ENCODE measurements around the gene CCNI. TPM values are rescaled to one million over a fixed set of nuclear protein-coding genes. Genes with fewer than 3 reads are reported as not detected.

Gene CCNI
- 100 to 1,000 TPM; 182 to 227 TPM for total RNA-seq
- long read RNA-seq, transcript CCNI-201 (7 exons, 2,772 nt), result major isoform, 94 of 108 reads
- long read RNA-seq, partial matches to known transcripts, result 1 of 108 reads
- long read RNA-seq, other reads (novel, unspliced or antisense), result 13 of 108 reads

DNA sequence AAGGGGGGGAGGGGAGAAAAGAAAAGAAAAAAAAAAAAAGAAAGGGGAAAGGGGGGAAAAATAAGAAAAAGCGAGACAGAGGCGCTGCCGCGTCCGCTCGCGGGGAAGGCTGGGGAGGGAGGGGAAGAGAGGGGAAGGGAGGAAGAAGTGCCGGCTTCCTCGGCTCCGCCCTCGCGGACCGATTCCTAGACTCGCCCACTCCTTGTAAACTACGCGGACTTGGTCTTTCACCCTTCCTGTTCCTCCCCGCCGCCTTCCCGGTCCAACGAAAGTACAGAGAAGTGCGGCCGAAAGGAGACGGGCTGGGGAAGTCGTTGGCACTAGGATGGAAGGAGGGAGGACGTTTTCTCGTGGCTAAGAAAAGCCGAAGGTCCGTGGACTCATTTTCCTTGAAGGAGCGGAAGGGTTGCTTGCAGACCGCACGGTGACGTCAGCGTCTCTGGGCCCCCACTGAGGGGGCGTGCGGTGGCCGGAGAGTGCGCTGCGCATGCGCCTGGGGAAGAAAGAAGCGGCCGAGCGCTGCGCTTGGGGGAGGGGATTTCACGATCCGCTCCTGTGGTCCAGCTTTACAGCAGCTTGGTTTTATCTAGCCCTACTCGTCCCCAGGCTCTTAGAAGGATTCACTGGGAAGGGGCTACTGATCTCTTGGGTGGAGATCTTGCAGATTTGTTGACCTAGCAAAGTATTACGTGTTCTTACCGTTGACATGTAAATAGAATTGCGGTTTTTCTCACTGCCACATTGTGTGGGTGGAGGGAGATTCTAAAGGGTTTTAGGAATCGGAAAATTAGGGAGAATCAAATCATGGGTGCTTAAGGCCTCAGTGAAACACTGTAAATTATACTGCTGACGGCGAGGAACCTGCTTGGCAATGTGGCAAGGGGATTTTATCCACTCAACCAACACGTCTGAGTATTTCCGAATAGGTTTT lies at the start of gene CCNI:
CCNI (minus strand) TSS at position 121 of the 931 bp plus-strand sequence. CDS start 9,627 bp downstream, outside the sequence.
- intact Hi-C loops (cut with DNase I, micrococcal nuclease), result no loop called here
- ATAC-seq, result peak; percentile 95

DNA sequence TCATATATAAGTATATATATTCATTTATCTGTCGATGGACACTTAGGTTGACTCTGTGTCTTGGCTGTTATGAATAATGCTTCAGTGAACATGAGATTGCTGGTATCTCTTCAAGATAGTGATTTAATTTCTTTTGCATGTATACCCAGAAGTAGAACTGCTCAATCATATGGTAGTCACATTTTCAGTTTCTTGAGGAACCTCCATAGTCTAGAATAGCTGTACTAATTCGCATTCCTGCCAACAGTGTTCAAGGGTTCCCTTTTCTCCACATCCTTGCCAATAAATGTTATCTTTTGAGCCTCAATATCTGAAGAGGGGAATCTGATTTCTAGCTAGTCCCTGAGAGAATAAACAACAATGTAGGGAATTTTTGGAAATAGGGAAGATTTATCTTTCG lies 48.8 kb upstream of the CCNI start:
- ATAC-seq (no peak), DNase-seq (no peak)
- intact Hi-C loops (cut with DNase I, micrococcal nuclease), result no loop called here

More for the DNA sequence above, at the start of gene CCNI:
- peak; percentile 95 for DNase-seq

DNA sequence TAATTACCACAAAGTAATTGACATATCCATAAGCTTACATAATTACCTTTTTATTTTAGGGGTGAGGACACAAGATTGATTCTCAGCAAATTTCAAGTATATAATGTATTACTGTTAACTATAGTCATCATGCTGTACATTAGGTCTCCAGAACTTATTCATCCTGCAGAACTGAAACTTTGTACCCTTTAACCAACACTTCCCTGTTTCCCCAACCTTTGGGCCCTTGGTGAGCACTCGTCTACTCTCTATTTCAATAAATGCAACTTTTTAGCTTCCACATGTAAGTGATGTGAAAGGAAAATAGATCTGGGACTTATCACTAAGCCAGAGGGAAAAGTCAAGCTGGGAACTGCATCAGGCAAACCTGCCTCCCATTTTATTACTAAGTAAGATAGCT lies 47.6 kb upstream of the CCNI start:
- ATAC-seq (no peak), DNase-seq (no peak)
- intact Hi-C loops (cut with DNase I, micrococcal nuclease), result no loop called here

DNA sequence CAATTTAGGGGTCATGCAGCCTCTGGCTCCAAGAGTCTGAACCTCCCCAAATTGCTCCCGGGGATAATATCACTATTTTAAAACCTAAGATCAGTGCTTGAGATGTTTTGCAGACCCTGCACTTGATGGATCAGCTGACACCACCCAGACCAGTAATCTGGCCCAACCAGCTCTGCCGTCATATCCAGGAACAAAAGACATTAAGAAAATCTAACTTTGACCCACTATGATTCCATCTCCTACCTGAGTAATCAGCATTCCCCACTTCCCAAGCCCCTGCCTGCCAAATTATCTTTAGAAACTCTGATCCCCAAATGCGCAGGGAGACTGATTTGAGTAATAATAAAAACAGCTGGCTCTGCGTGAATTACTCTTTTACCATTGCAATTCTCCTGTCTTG lies 46.9 kb upstream of the CCNI start:
- DNase-seq (no peak), ATAC-seq (no peak)
- intact Hi-C loops (cut with DNase I, micrococcal nuclease), result no loop called here

- DNase-seq (no peak), ATAC-seq (no peak)
- intact Hi-C loops (cut with DNase I, micrococcal nuclease), result no loop called here
Observed at GRCh38 chr4:77121736-77122240, 46.0 kb upstream of the CCNI start.

- intact Hi-C loops (cut with DNase I, micrococcal nuclease), result no loop called here
- DNase-seq (no peak), ATAC-seq (peak; percentile 71)
Observed at GRCh38 chr4:77120886-77121508, 45.2 kb upstream of the CCNI start.

DNA sequence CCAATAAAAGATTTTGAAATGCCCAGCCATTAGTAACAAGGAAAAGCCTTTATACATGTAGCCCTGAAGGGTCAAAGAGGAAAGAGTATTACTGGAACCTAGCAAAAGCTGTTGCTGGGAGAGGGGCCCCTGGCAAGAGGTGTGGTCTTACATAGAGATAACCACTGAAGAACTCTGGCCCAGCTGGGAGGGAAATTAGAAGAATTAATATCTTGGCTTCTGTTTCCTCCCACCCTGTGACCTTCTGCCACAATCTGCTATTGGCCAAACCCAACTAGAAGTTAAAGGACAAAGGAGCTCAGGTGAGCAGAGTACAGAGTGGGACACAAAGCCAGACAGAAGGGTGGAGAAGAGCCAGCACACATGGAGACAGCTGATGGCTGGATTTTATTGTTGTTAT lies 41.9 kb upstream of the CCNI start:
- intact Hi-C loops (cut with DNase I, micrococcal nuclease), result no loop called here
- ATAC-seq (no peak), DNase-seq (no peak)

DNA sequence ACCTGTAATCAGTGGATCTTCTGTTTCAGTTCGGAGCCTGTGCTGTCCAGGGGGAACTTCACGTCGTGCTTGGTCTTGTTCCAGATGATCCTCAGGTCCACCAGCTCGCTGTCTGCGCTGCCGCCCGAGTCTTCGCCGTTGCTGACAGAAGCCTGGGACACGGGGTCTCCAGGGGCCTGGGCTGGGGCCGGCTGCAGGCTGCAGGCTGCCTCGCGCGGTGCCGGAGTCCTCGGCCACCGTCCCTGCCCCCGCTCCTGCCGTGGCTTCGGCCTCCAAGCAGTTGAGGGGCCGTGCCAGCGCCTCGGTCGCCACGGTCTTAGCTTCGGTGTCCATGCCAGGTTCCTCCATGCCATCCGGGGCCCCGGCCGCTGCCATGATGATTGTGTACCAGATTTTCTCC lies 37.3 kb upstream of the CCNI start:
- DNase-seq, result no peak
- intact Hi-C loops (cut with DNase I, micrococcal nuclease), result no loop called here
- no peak for ATAC-seq

GRCh38 chr4:77110730-77111129 lies 34.9 kb upstream of the CCNI start:
- intact Hi-C loops (cut with DNase I, micrococcal nuclease), result no loop called here
- DNase-seq (no peak), ATAC-seq (no peak)

GRCh38 chr4:77104791-77105540 lies 29.2 kb upstream of the CCNI start:
- DNase-seq (peak; percentile 55 to 75), ATAC-seq (peak; percentile 95)
- intact Hi-C loops (cut with DNase I, micrococcal nuclease), result no loop called here

- DNase-seq (no peak), ATAC-seq (no peak)
- intact Hi-C loops (cut with DNase I, micrococcal nuclease), result no loop called here
Observed at GRCh38 chr4:77104388-77104787, 28.6 kb upstream of the CCNI start.

- ATAC-seq, result peak; percentile 32
Observed at GRCh38 chr4:77100234-77100633, 24.4 kb upstream of the CCNI start.

GRCh38 chr4:77097611-77098010 lies 21.8 kb upstream of the CCNI start:
- intact Hi-C loops (cut with DNase I, micrococcal nuclease), result loop anchor here in 1 of 2 donors (5.0 to 10.0 kb wide), 2 partner anchors 47 to 105 kb away; no protein-coding TSS in a partner anchor

More at GRCh38 chr4:77100234-77100633, 24.4 kb upstream of the CCNI start:
- no peak for DNase-seq
- intact Hi-C loops (cut with DNase I, micrococcal nuclease), result no loop called here

DNA sequence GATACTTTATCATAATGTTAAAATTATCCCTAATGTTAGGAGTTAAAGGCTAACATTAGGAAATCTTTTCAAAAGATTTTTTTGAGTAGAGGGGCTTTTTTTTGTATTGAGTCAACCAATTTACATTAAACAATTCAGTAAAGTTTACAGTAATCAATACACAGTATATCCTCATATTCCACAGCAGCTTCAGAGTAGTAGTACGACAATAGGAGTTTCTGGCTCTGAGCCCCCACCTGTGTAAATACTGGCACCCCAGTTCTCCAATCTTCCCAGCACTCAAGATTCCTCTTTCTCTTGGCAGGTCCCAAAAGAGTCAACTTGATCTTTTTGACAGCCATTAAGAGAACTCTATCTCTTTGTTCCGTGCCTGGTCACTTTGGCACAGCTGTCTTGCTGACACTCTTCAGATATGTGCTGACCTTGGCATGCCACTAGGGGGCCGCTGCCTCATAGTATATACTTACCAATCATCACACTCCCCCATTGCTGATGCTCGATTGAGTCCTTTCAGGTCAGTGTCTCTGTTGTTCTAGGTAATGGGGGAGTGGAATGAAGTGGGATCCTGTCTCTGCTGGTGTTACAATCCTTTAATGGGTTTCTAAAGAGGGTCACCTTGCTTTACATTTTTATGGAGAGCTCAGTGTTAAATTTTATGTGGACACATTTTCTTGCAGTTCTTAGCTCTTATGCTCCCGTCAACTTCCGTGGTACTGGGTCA lies 19.5 kb upstream of the CCNI start:
- peak; percentile 77 to 86 for DNase-seq
- intact Hi-C loops (cut with DNase I, micrococcal nuclease), result loop anchor here in 1 of 2 donors (5.0 to 10.0 kb wide), 2 partner anchors 50 to 107 kb away; no protein-coding TSS in a partner anchor
- peak; percentile 99 for ATAC-seq

More at GRCh38 chr4:77097611-77098010, 21.8 kb upstream of the CCNI start:
- DNase-seq, result no peak
- no peak for ATAC-seq

DNA sequence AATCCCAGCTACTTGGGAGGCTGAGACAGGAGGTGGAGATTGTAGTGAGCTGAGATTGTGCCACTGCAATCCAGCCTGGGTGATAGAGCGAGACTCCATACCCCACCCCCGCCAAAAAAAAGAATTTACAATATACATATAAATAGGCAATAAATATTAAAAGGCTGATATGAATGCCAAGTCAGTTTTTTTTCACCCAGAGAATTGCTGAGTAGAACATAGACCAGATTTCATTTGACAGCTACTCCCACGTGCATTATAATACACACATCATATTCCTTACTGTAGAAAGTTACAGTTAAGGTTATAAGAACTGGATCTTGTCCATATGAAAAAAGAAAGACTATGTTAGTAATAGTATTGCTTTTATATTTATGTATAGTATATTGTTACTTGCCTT lies 18.7 kb upstream of the CCNI start:
- ATAC-seq (no peak), DNase-seq (no peak)
- intact Hi-C loops (cut with DNase I, micrococcal nuclease), result loop anchor here in 1 of 2 donors (10.0 kb wide), 1 partner anchor 50 kb away; no protein-coding TSS in a partner anchor

- DNase-seq (no peak), ATAC-seq (no peak)
- intact Hi-C loops (cut with DNase I, micrococcal nuclease), result loop anchor here in 1 of 2 donors (10.0 kb wide), 1 partner anchor 51 kb away; no protein-coding TSS in a partner anchor
Observed at GRCh38 chr4:77093401-77093800, 17.6 kb upstream of the CCNI start.

DNA sequence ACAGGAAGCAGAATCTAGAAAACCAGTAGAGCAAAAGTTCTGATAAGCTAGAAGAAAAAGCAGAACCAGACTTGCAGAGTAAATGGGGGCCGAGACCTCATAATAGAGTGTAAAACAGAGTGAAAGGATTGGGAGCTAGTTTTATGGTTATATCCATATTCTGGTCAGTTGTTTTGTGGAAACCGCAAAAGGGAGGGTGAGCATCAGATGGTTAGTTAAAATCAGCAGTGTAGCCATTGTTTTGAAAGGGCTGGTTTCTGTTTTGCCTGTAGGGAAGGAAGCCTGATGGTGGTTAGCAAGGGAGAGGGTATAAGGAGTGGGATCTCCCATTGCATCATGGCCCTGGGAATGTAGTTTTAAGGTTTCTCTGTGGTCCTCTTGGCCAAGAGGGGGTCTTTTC lies 17.2 kb upstream of the CCNI start:
- DNase-seq, result no peak
- intact Hi-C loops (cut with DNase I, micrococcal nuclease), result loop anchor here in 1 of 2 donors (10.0 kb wide), 1 partner anchor 52 kb away; no protein-coding TSS in a partner anchor
- ATAC-seq, result no peak

- intact Hi-C loops (cut with DNase I, micrococcal nuclease), result loop anchor here in 1 of 2 donors (10.0 kb wide), 1 partner anchor 55 kb away; no protein-coding TSS in a partner anchor
- ATAC-seq, result no peak
- DNase-seq, result no peak
Observed at GRCh38 chr4:77089866-77090265, 14.1 kb upstream of the CCNI start.
